Posterior vena cava (tissue), 2 donors: ENCODE measurements around the gene CTCFL. TPM values are rescaled to one million over a fixed set of nuclear protein-coding genes. Genes with fewer than 3 reads are reported as not detected.
"Not testable (repeated sequence)": the region's sequence is repeated elsewhere in the genome, so short reads cannot be mapped to it uniquely, and the experiment has no call there.

ENCODE experiments used
- DNase-seq: peaks from one replicate; pipeline ENCODE4 v3.0.0-alpha.2; 2020; ENCODE audit warnings: low spot score
- intact Hi-C, 2 donors: fragments of 100-400 bp; cut with DNase I; formaldehyde crosslinking; loops; one replicate each; pipeline versions ENCODE4 v1.14.1 to v1.14.2; 2022 to 2023
- total RNA-seq, 2 donors: library from RNA; stranded (reverse); fragmentation: NEBNext Ultra II Directional; extraction: Animal tissue kit (Norgen Biotek cat#: 25700); gene quantifications; one replicate each; pipeline ENCODE4 v1.2.1, GENCODE V29; 2021
- donor health status: DM: yes; HTN: yes; CAD: no.
- donor health status: DM: yes; HTN: yes; CAD: no.

Gene CTCFL
- total RNA-seq, 2 donors from 2014 or later, result not detected

DNA sequence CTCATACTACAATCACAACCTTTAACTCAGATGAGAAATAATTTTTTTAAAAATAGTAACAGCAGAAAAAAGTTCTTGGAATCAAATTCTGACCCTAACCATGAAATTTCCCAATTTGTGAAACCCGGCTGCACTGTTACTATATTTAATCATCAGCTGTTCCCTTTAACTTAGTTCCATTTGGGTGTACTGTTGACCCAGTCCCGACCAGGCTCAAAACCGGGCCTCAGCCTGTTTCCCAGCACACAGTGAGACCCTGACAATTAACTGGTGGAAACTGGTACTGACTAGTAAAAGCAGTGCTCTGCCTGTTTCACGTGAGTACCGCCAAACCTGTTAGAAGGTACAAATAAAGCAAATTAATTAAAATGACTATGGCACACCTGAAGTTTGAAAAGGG, 7.0 kb downstream of the CTCFL start:
- intact Hi-C loops, result loop anchor here (5.0 kb wide), 2 partner anchors 74 to 689 kb away; no protein-coding TSS in a partner anchor
- DNase-seq, result no peak

DNA sequence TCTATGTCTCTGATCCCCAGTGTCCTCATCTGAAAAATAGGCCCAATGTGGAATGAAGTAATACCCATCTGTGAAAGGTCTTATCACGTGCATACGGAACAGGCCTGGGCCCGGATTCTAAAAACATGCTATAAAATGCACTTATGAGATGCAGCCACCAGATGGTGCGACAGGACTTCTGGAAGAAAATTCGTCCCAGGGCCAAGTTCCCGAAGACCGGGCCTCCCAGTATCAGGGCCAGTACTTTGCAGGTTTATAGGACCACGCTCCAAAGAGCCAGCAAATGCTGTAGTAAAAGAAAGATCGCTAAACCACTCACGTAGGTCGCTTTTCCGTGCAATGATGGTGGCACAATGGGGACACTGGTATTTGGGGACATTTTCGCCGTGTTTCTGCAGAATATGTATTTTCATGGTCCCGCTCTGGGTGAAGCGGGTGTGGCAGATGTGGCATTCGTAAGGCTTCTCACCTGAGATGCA, 10.6 kb downstream of the CTCFL start:
- intact Hi-C loops, result loop anchor here (2.0 to 5.0 kb wide), 2 partner anchors 78 to 698 kb away; no protein-coding TSS in a partner anchor
- DNase-seq, result no peak

DNA sequence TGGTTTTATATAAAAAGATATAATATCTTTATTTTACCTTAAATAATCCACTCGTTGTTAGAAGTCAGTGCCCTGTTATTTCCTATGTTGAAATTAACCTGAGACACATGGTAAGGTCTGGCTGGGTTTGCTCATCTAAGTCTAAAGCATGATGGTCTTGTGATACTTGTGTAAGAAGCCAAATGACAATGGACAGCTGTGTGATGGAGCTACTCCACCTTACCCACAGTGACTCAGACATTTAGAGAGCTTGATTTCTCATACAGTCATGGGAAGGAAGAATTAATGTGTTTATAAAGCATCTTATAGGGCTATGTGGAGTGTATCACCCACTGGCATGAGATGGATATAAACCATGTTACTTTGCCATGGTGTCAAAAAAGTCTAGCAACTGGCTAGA, 11.7 kb downstream of the CTCFL start:
- intact Hi-C loops, result loop anchor here in 1 of 2 donors (5.0 kb wide), 1 partner anchor 699 kb away; no protein-coding TSS in a partner anchor
- no peak for DNase-seq

DNA sequence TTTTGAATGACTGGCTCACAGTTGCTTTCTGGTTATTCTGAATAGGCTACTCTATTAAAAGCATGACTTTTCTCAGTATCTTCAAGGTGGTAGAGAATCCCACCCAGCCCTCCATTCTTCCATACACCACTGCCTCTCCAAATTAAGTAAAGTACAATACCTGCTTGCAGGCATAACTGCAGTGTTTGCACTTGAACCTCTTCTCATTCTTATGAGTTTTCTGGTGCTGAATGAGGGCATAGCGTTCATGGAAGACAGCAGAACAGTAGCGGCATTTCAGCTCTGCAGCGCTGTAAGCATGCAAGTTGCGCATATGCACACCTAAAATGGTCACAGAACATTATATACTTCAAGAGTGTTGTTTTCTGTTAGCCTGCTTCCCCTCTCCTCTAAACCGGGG, 12.5 kb downstream of the CTCFL start:
- intact Hi-C loops, result loop anchor here in 1 of 2 donors (5.0 kb wide), 1 partner anchor 700 kb away; no protein-coding TSS in a partner anchor
- DNase-seq, result no peak

DNA sequence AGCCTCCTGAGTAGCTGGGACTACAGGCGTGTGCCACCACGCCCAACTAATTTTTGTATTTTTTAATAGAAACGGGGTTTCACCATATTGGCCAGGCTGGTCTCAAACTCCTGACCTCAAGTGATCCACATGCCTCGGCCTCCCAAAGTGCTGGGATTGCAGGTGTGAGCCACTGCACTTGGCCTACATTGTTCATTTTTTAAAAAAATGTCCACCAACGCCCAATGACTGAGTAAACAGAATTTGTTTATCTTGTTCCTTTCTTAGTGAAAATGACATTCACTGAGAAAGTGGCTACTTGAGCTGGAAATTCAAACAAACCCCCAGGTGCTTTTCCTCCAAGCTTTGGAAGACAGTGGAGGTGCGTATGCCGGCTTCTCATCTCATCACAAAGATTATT, 13.2 kb downstream of the CTCFL start:
- intact Hi-C loops, result loop anchor here in 1 of 2 donors (5.0 kb wide), 1 partner anchor 701 kb away; no protein-coding TSS in a partner anchor
- DNase-seq, result not testable (repeated sequence)

DNA sequence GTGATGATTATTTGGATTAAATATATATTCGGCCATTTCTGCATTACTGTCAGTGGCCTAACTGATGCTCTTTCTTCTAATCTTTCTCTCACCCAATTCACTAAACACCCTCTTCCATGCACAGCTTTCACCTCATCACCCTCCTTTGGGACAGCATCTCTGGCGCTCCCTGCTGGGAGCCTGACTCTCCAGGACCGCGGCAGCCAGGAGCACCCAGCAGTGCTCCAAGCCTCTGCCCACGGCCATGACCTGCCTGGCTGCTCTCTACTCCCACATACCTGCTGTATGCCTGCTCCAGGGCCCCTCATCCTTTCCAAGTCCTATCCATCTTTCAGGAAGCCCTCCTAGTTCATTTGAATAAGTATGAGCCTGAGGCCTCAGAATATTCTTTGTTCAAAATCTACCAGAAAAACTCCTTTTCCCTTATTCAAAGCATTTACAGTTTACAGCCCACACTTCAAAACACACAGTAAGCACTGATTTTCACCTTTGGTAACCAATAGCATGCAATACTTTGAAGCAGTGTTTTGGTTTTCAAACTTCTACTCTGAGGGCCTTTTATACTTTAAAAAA, 15.2 kb downstream of the CTCFL start:
- no peak for DNase-seq
- intact Hi-C loops, result loop anchor here in 1 of 2 donors (5.0 kb wide), 1 partner anchor 703 kb away; no protein-coding TSS in a partner anchor

- intact Hi-C loops, result no loop called here
- DNase-seq, result no peak
Observed at GRCh38 chr20:57508831-57509230, 16.1 kb downstream of the CTCFL start.

DNA sequence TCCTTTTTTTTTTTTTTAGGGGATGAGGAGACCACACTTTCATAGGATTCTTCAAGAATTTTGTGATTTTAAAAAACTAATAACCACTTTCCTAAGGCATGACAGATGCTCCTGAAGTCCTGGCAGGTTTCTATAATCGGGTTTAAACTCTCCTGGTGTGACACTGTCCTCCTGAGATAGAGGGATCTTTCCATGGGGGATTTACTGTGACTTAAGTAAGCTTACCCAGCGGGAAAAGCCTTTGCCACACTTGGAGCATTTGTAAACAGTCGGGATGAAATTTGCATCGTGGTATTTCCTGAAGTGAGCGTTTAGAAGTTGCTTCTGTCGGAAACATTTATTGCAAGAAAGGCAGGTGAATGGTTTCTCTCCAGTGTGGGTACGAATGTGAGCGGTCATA, 16.6 kb downstream of the CTCFL start:
- intact Hi-C loops, result no loop called here
- DNase-seq, result no peak

DNA sequence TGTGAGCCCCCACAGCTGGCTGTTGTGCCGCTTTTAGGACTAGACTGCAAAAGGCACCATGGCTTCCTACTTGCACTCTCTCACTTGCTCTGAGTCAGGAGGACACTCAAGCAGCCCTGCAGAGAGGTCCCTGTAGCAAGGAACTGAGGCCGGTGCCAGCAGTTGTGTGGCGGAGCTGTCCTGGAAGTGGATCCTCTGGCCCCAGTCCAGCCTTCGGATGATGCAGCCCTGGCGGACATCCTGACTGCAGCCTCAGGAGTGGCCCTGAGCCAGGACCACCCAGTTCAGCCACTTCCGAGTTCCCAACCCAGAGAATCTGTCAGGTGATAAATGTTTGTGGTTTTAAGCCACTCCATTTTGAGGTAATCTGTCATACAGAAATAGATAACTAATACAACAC, 17.5 kb downstream of the CTCFL start:
- no peak for DNase-seq
- intact Hi-C loops, result no loop called here

GRCh38 chr20:57505979-57506378, 19.0 kb downstream of the CTCFL start:
- intact Hi-C loops, result no loop called here
- no peak for DNase-seq

DNA sequence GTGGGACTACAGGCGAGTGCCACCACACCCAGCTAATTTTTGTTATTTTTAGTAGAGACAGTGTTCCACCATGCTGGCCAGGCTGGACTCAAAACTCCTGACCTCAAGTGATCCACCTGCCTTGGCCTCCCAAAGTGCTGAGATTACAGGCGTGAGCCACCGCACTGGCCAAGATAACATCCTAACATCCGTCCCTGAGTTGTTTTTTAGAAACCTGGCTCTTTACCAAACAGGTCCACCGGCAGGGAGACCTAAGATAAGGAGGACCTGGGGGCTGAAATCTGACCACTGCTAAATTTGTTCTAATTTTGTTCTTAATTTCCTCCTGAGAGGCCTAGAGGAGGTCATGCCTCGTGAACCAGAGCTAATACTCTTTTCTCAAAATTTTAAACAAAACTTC, 20.5 kb downstream of the CTCFL start:
- intact Hi-C loops, result no loop called here

GRCh38 chr20:57503035-57503658, 21.8 kb downstream of the CTCFL start:
- intact Hi-C loops, result no loop called here
- DNase-seq, result no peak

More for the DNA sequence above, 20.5 kb downstream of the CTCFL start:
- no peak for DNase-seq

DNA sequence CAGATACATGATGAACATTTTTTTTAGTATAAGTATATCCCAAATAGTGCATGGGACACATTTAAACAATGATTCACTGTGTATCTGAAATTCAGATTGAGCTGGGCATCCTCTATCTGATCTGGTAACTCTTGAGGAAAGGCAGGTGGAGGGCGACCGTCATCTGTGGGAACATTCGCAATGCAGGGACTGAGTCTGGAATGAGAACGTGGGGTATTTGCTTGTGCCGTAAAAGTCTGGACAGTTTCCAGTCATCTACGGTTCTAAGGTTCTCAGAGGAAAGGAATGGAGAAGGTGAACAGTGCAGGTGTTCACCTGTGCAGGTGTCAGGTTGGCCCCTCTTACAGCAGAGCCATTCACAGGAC, 22.6 kb downstream of the CTCFL start:
- no peak for DNase-seq
- intact Hi-C loops, result no loop called here

- DNase-seq, result no peak
- intact Hi-C loops, result no loop called here
Observed at GRCh38 chr20:57501461-57502335, 23.2 kb downstream of the CTCFL start.

- no peak for DNase-seq
- intact Hi-C loops, result no loop called here
Observed at GRCh38 chr20:57500962-57501361, 24.0 kb downstream of the CTCFL start.

GRCh38 chr20:57500235-57500634, 24.7 kb downstream of the CTCFL start:
- intact Hi-C loops, result no loop called here
- DNase-seq, result no peak

DNA sequence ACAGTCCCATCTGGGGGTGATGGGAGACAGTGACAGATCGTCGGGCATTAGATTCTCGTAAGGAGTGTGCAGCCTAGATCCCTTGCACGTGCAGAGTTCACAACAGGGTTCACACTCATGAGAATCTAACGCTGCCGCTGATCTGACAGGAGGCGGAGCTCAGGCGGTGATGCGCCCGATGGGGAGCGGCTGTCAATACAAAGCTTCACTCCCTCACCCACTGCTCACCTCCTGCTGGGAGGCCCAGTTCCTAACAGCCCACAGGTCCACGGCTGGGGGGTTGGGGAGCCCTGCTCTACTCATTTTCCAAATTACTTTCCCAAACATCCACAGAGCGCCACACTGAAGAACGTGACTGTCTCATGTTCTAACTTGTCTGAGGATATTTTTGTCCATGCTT, 25.3 kb downstream of the CTCFL start:
- DNase-seq, result no peak
- intact Hi-C loops, result loop anchor here (5.0 kb wide), 1 partner anchor 117 kb away; no protein-coding TSS in a partner anchor

DNA sequence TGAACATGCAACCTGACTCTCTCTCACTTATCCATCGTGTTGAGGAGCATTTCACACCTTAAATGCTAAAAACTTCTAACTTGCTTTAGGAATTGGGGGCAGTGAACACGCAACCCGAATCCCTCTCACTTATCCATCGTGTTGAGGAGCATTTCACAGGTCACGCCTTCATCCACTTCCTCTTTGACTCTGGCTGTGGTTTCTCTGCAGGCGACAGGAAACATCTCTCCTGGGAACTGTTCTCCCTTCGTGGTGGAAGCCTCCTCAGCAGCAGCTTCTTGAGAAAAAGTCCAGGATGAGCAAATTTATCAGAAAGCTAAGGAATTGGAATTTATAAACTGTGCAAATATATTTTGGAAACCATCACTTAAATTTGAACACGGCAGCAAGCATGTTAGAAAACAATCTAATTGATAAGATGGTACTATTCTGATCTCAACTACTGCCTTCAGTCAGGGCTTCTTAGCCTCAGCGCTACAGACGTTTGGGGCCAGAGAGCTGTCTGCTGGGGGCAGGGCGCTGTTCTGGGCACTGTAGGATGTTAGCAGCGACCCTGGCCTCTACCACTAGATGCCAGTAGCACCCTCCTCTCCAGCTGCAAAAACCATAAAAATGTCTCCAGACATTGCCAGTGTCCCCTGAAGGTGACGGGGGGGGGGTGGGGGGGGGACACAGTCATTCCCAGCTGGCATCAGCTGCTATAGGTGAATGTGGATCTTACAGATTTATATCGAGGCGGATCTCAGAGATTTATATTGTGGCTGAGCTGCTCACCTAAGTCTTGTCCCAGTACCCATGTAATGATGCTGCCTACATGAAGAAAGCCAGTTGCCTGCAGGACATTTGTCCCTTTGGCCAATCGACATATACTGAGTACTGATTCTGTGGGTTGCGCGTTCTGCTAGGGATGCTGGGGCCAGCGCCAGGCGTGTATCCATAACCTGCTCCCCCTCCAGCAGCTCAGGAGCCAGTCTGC, 26.2 kb downstream of the CTCFL start:
- no peak for DNase-seq
- intact Hi-C loops, result loop anchor here (5.0 kb wide), 1 partner anchor 116 kb away; no protein-coding TSS in a partner anchor

GRCh38 chr20:57496592-57496991, 28.3 kb downstream of the CTCFL start:
- intact Hi-C loops, result loop anchor here (5.0 kb wide), 1 partner anchor 114 kb away; no protein-coding TSS in a partner anchor
- no peak for DNase-seq
